H1 (cell line): ENCODE measurements around the gene PLAC1.

Experiments
- CEBPB ChIP-seq: IDR thresholded peaks from 2 replicates; pipeline ENCODE4 v1.6.1; 2012; ENCODE audit warnings: low read depth, low read length
- CHD2 ChIP-seq: IDR thresholded peaks from 2 replicates; pipeline ENCODE4 v1.6.1; 2012; ENCODE audit warnings: low read length, improper control_type of control experiment
- CTCF ChIP-seq, 3 experiments: IDR thresholded peaks; 1 replicate in 2 of 3; 2 replicates in 1 of 3; pipeline versions ENCODE4 v1.5.1 to v1.6.1; 2011; ENCODE audit warnings: low read length in 3 of 3, mild to moderate bottlenecking in 3 of 3, inconsistent platforms in 2 of 3, low read depth in 1 of 3, moderate library complexity in 1 of 3; ENCODE audit not compliant: insufficient read depth in 1 of 3; ENCODE audit errors: control extremely low read depth in 1 of 3
- EP300 ChIP-seq, 2 experiments: IDR thresholded peaks; 1 replicate in 1 of 2; 2 replicates in 1 of 2; pipeline ENCODE4 v1.6.1; 2011 to 2012; ENCODE audit warnings: low read depth in 2 of 2, low read length in 2 of 2, mild to moderate bottlenecking in 2 of 2, borderline replicate concordance in 1 of 2, inconsistent platforms in 1 of 2, moderate library complexity in 1 of 2
- FOSL1 ChIP-seq: IDR thresholded peaks from 2 replicates; pipeline ENCODE4 v1.6.1; 2011; ENCODE audit warnings: mild to moderate bottlenecking, low read depth, low read length, moderate library complexity; ENCODE audit not compliant: insufficient read depth
- MAX ChIP-seq: IDR thresholded peaks from 2 replicates; pipeline ENCODE4 v1.6.1; 2012; ENCODE audit warnings: inconsistent platforms
- POLR2A ChIP-seq, 2 experiments: IDR thresholded peaks; 1 replicate in 1 of 2; 2 replicates in 1 of 2; pipeline ENCODE4 v1.6.1; 2011; ENCODE audit warnings: low read depth in 2 of 2, low read length in 2 of 2, mild to moderate bottlenecking in 2 of 2; ENCODE audit errors: control extremely low read depth in 1 of 2
- YY1 ChIP-seq: IDR thresholded peaks from 2 replicates; pipeline ENCODE4 v1.6.1; 2011; ENCODE audit warnings: low read depth, mild to moderate bottlenecking, low read length

GRCh38 chrX:134671294-134671693 is 13.0 kb upstream of the PLAC1 start:
- TF ChIP-seq EP300 (IDR thresholded peaks at IDR 0.05; ENCODE audit: borderline replicate concordance in 1 of 2, low read depth in 2 of 2, low read length in 2 of 2) (no peak), CTCF (IDR thresholded peaks at IDR 0.05; ENCODE audit: control extremely low read depth in 1 of 3, insufficient read depth in 1 of 3, low read depth in 1 of 3, low read length in 3 of 3) (no peak), YY1 (no peak), POLR2A (IDR thresholded peaks at IDR 0.05; ENCODE audit: control extremely low read depth in 1 of 2, low read depth in 2 of 2, low read length in 2 of 2) (no peak), FOSL1 (no peak), CEBPB (no peak), MAX (no peak), CHD2 (no peak)
